Activated CD4-positive, alpha-beta T cell treated with anti-CD3 and anti-CD28 coated beads, Interleukin-2, amount 50 U/mL, for 16 hours (primary cell): ENCODE data around the gene SLC15A2.
A peak's percentile ranks its signal among the peaks of the same experiment; 100 is the strongest.

Experiments
- DNase-seq: peaks from one replicate; pipeline ENCODE4 v3.0.0-alpha.2; 2020

Gene SLC15A2

GRCh38 chr3:121988146-121988545 is 93.9 kb downstream of the SLC15A2 start:
- peak; percentile 68 for DNase-seq

- DNase-seq, result no peak
Measured at GRCh38 chr3:121989943-121990342, 95.7 kb downstream of the SLC15A2 start.

GRCh38 chr3:121992601-121993560 is 98.7 kb downstream of the SLC15A2 start:
- DNase-seq, result no peak
